HG03135 (cell line): ENCODE measurements around the gene METTL16.
"Not testable (repeated sequence)": the region's sequence is repeated elsewhere in the genome, so short reads cannot be mapped to it uniquely, and the experiment has no call there.

Experiments used
- ATAC-seq: cut with Tn5 transposase; IDR thresholded peaks from one replicate; pipeline ENCODE4 v1.9.1; 2021; ENCODE audit warnings: mild to moderate bottlenecking, moderate library complexity; ENCODE audit not compliant: unreplicated experiment

Gene METTL16

GRCh38 chr17:2507015-2507414 lies 4.7 kb downstream of the METTL16 start:
- not testable (repeated sequence) for ATAC-seq

GRCh38 chr17:2503627-2504026 lies 8.1 kb downstream of the METTL16 start:
- no peak for ATAC-seq

GRCh38 chr17:2502871-2503580 lies 8.7 kb downstream of the METTL16 start:
- no peak for ATAC-seq

- no peak for ATAC-seq
Observed at GRCh38 chr17:2500446-2500845, 11.2 kb downstream of the METTL16 start.

GRCh38 chr17:2489286-2489685 lies 22.4 kb downstream of the METTL16 start:
- ATAC-seq = not testable (repeated sequence)

GRCh38 chr17:2487306-2487705 lies 24.4 kb downstream of the METTL16 start:
- no peak for ATAC-seq

GRCh38 chr17:2486709-2487108 lies 25.0 kb downstream of the METTL16 start:
- ATAC-seq = not testable (repeated sequence)

- ATAC-seq = no peak
Observed at GRCh38 chr17:2485970-2486369, 25.7 kb downstream of the METTL16 start.

- no peak for ATAC-seq
Observed at GRCh38 chr17:2485543-2485942, 26.1 kb downstream of the METTL16 start.

- ATAC-seq = no peak
Observed at GRCh38 chr17:2484876-2485275, 26.8 kb downstream of the METTL16 start.

GRCh38 chr17:2483084-2483483 lies 28.6 kb downstream of the METTL16 start:
- ATAC-seq = no peak

- no peak for ATAC-seq
Observed at GRCh38 chr17:2482218-2482617, 29.5 kb downstream of the METTL16 start.

GRCh38 chr17:2481760-2482159 lies 29.9 kb downstream of the METTL16 start:
- no peak for ATAC-seq

GRCh38 chr17:2478458-2478857 lies 33.2 kb downstream of the METTL16 start:
- no peak for ATAC-seq

GRCh38 chr17:2475056-2475455 lies 36.6 kb downstream of the METTL16 start:
- no peak for ATAC-seq

GRCh38 chr17:2474371-2474770 lies 37.3 kb downstream of the METTL16 start:
- no peak for ATAC-seq

- ATAC-seq = no peak
Observed at GRCh38 chr17:2468270-2468669, 43.4 kb downstream of the METTL16 start.

- no peak for ATAC-seq
Observed at GRCh38 chr17:2466931-2467330, 44.8 kb downstream of the METTL16 start.

GRCh38 chr17:2462481-2462880 lies 49.2 kb downstream of the METTL16 start:
- ATAC-seq = no peak

- ATAC-seq = no peak
Observed at GRCh38 chr17:2459917-2460271, 51.8 kb downstream of the METTL16 start.

GRCh38 chr17:2457913-2458312 lies 53.8 kb downstream of the METTL16 start:
- no peak for ATAC-seq

- ATAC-seq = no peak
Observed at GRCh38 chr17:2456475-2456874, 55.2 kb downstream of the METTL16 start.

- no peak for ATAC-seq
Observed at GRCh38 chr17:2455956-2456355, 55.7 kb downstream of the METTL16 start.
